HG02870 (cell line): ENCODE results near the gene SPRYD7.

Experiments
- ATAC-seq: cut with Tn5 transposase; IDR thresholded peaks from one replicate; pipeline ENCODE4 v1.9.1; 2021; ENCODE audit warnings: mild to moderate bottlenecking, moderate library complexity; ENCODE audit not compliant: unreplicated experiment

SPRYD7 gene

GRCh38 chr13:49864509-49864908, 71.6 kb downstream of the SPRYD7 start:
- no peak for ATAC-seq
